IMR-90 (cell line): Measurements from ENCODE around the gene ACOX1. TPM values are rescaled to one million over a fixed set of nuclear protein-coding genes. Genes with fewer than 3 reads are reported as not detected.

Experiments
- ATAC-seq: fragments of 200-7000 bp; cut with Tn5 transposase; 2 replicates; pipeline ENCODE4 v1.9.1; 2020; ENCODE audit warnings: low read depth, mild to moderate bottlenecking, moderate library complexity
- BruUV-seq: library from RNA; stranded (reverse); fragments of 400-500 nt; replicated peaks from 2 replicates; lab custom pipeline; 2021; lab: Mats Ljungman, UMichigan
- CTCF ChIA-PET: fragments of 300-600 bp; formaldehyde crosslinking; extraction: SDS; loops from one replicate; lab custom pipeline; 2021; ENCODE audit warnings: antibody characterized with exemption; lab: Yijun Ruan, JAX
- POLR2A ChIA-PET: fragments of 300-600 bp; sonication (Branson Sonifier 250); formaldehyde crosslinking; loops from one replicate; lab custom pipeline; 2022; ENCODE audit warnings: antibody characterized with exemption; ENCODE audit not compliant: unreplicated experiment; lab: Charles Lee
- DNase-seq: peaks from one replicate; pipeline ENCODE4 v3.0.0; 2013
- H2AFZ ChIP-seq: replicated peaks from 2 replicates; pipeline ENCODE3; 2013; ENCODE audit warnings: low read length, mild to moderate bottlenecking; ENCODE audit not compliant: poor library complexity
- H2AK5ac ChIP-seq: 2 replicates; pipeline ENCODE4 v1.6.1; 2013; ENCODE audit warnings: low read depth, low read length, inconsistent platforms
- H2AK9ac ChIP-seq: replicated peaks from 2 replicates; pipeline ENCODE3; 2013; ENCODE audit warnings: mild to moderate bottlenecking, low read depth, low read length, moderate library complexity; ENCODE audit not compliant: poor library complexity
- H2BK120ac ChIP-seq: 2 replicates; pipeline ENCODE4 v1.6.1; 2013; ENCODE audit warnings: low read depth, low read length, inconsistent platforms
- H2BK15ac ChIP-seq: 3 replicates; pipeline ENCODE4 v1.6.1; 2013; ENCODE audit warnings: low read depth, low read length, inconsistent platforms
- H2BK20ac ChIP-seq: 2 replicates; pipeline ENCODE4 v1.6.1; 2013; ENCODE audit warnings: low read depth, mild to moderate bottlenecking, inconsistent platforms, low read length, moderate library complexity
- H2BK5ac ChIP-seq: 2 replicates; pipeline ENCODE4 v1.6.1; 2013; ENCODE audit warnings: mild to moderate bottlenecking, low read depth, low read length, inconsistent platforms; ENCODE audit not compliant: poor library complexity, severe bottlenecking
- H3K14ac ChIP-seq: replicated peaks from 2 replicates; pipeline ENCODE4 v1.6.1; 2013; ENCODE audit warnings: low read depth, low read length, inconsistent platforms
- H3K18ac ChIP-seq: 2 replicates; pipeline ENCODE4 v1.6.1; 2013; ENCODE audit warnings: low read depth, low read length, control low read depth
- H3K23ac ChIP-seq: 2 replicates; pipeline ENCODE4 v1.6.1; 2013; ENCODE audit warnings: low read depth, low read length, inconsistent platforms
- H3K27ac ChIP-seq: 2 replicates; pipeline ENCODE4 v1.5.1; 2013; ENCODE audit warnings: mild to moderate bottlenecking, control low read depth, low read length; ENCODE audit not compliant: insufficient read depth
- H3K27me3 ChIP-seq: 2 replicates; pipeline ENCODE4 v1.6.1; 2013; ENCODE audit warnings: low read length; ENCODE audit not compliant: control insufficient read depth, insufficient read depth
- H3K36me3 ChIP-seq: 2 replicates; pipeline ENCODE4 v1.6.1; 2013; ENCODE audit warnings: low read length, mixed read lengths; ENCODE audit not compliant: control insufficient read depth, insufficient read depth
- H3K4ac ChIP-seq: 2 replicates; pipeline ENCODE4 v1.6.1; 2013; ENCODE audit warnings: low read depth, low read length, inconsistent platforms
- H3K4me1 ChIP-seq: 2 replicates; pipeline ENCODE4 v1.6.1; 2013; ENCODE audit warnings: low read length, mixed read lengths; ENCODE audit not compliant: control insufficient read depth, insufficient read depth
- H3K4me2 ChIP-seq: 2 replicates; pipeline ENCODE4 v1.6.1; 2013; ENCODE audit warnings: low read depth, mild to moderate bottlenecking, control low read depth, low read length, moderate library complexity
- H3K4me3 ChIP-seq: 2 replicates; pipeline ENCODE4 v1.5.1; 2013; ENCODE audit warnings: low read depth, mild to moderate bottlenecking, control low read depth, low read length, moderate library complexity; ENCODE audit not compliant: insufficient read depth
- H3K56ac ChIP-seq: 2 replicates; pipeline ENCODE4 v1.6.1; 2013; ENCODE audit warnings: low read length, inconsistent platforms; ENCODE audit not compliant: insufficient read depth; ENCODE audit errors: extremely low read depth
- H3K79me1 ChIP-seq, 2 experiments: 2 replicates each; pipeline ENCODE4 v1.6.1; 2013; ENCODE audit warnings: low read length in 2 of 2, inconsistent platforms in 1 of 2, low read depth in 1 of 2
- H3K9ac ChIP-seq: 2 replicates; pipeline ENCODE4 v1.6.1; 2013; ENCODE audit warnings: low read depth, low read length, control low read depth
- H3K9me1 ChIP-seq: 2 replicates; pipeline ENCODE4 v1.6.1; 2013; ENCODE audit warnings: low read length, inconsistent platforms; ENCODE audit not compliant: insufficient read depth
- H3K9me3 ChIP-seq: 2 replicates; pipeline ENCODE4 v1.6.1; 2013; ENCODE audit warnings: low read length; ENCODE audit not compliant: control insufficient read depth, insufficient read depth
- H4K20me1 ChIP-seq: 2 replicates; pipeline ENCODE4 v1.6.1; 2013; ENCODE audit warnings: low read length, inconsistent platforms; ENCODE audit not compliant: insufficient read depth
- H4K5ac ChIP-seq: 2 replicates; pipeline ENCODE4 v1.6.1; 2013; ENCODE audit warnings: mild to moderate bottlenecking, low read depth, low read length, control low read depth
- H4K8ac ChIP-seq, 2 experiments: 2 replicates each; pipeline ENCODE4 v1.6.1; 2013; ENCODE audit warnings: low read depth in 2 of 2, low read length in 2 of 2, control low read depth in 1 of 2, inconsistent platforms in 1 of 2
- H4K91ac ChIP-seq: 2 replicates; pipeline ENCODE4 v1.6.1; 2013; ENCODE audit warnings: low read depth, low read length, inconsistent platforms; ENCODE audit not compliant: insufficient read depth
- BHLHE40 ChIP-seq: fragments of 150-350 bp; IDR thresholded peaks from 2 replicates; pipeline ENCODE4 v1.6.1; 2016; ENCODE audit warnings: mild to moderate bottlenecking, low read depth, low read length
- CEBPB ChIP-seq: IDR thresholded peaks from 2 replicates; pipeline ENCODE4 v1.6.1; 2012; ENCODE audit warnings: low read depth, low read length, improper control_type of control experiment
- FOS ChIP-seq: fragments of 150-350 bp; IDR thresholded peaks from 2 replicates; pipeline ENCODE4 v1.6.1; 2016; ENCODE audit warnings: low read depth, low read length
- MAZ ChIP-seq: IDR thresholded peaks from 2 replicates; pipeline ENCODE4 v1.6.1; 2012; ENCODE audit warnings: low read depth, mild to moderate bottlenecking, low read length, improper control_type of control experiment, moderate library complexity, borderline replicate concordance
- MXI1 ChIP-seq: IDR thresholded peaks from 2 replicates; pipeline ENCODE4 v1.6.1; 2012; ENCODE audit warnings: low read depth, mild to moderate bottlenecking, low read length, moderate library complexity, borderline replicate concordance
- POLR2A ChIP-seq: IDR thresholded peaks from 2 replicates; pipeline ENCODE4 v1.6.1; 2012; ENCODE audit warnings: mild to moderate bottlenecking, low read depth, low read length
- RAD21 ChIP-seq: IDR thresholded peaks from 2 replicates; pipeline ENCODE4 v1.6.1; 2012; ENCODE audit warnings: low read length, improper control_type of control experiment
- SMC3 ChIP-seq: fragments of 150-350 bp; IDR thresholded peaks from 2 replicates; pipeline ENCODE4 v1.6.1; 2016; ENCODE audit warnings: low read depth, mild to moderate bottlenecking, antibody characterized with exemption, low read length, moderate library complexity
- WGBS, 2 experiments: methylation state at CpG; one replicate each; pipeline versions ENCODE4 v1.1.5 to v1.1.7; 2013; ENCODE audit warnings: missing lambda C conversion rate in 2 of 2; ENCODE audit not compliant: insufficient read length in 1 of 2; ENCODE audit errors: extremely low coverage in 2 of 2; 5-methylcytosine and 5-hydroxymethylcytosine counted together
- dilution Hi-C: fragments of 300-500 bp; cut with HindIII; formaldehyde crosslinking; loops from one replicate; pipeline ENCODE4 v1.14.3; 2018; ENCODE audit warnings: low sequenced_read_pairs; ENCODE audit not compliant: unreplicated experiment
- in situ Hi-C: fragments of 300-500 bp; cut with MboI; formaldehyde crosslinking; loops from 3 replicates; pipeline ENCODE4 v1.14.3; 2019; ENCODE audit warnings: low sequenced_read_pairs, inconsistent platforms, mixed read lengths
- intact Hi-C: fragments of 100-400 bp; cut with micrococcal nuclease; formaldehyde crosslinking; loops from 2 replicates; pipeline ENCODE4 v1.10.0; 2022
- polyA plus RNA-seq, 3 experiments: library from polyadenylated mRNA; depleted of rRNA; stranded (reverse); fragments of >200 nt; gene quantifications; 2 replicates each; pipeline ENCODE4 v1.2.3, GENCODE V29; 2012; ENCODE audit warnings: low replicate concordance in 1 of 3
- total RNA-seq: library from RNA; depleted of rRNA; stranded (reverse); fragments of >200 nt; gene quantifications from 2 replicates; pipeline ENCODE4 v1.2.3, GENCODE V29; 2012
- TF ChIP-seq, protein P1 (sequence below): fragments of 150-350 bp; IDR thresholded peaks from 2 replicates; pipeline ENCODE4 v1.6.1; 2017; ENCODE audit warnings: mild to moderate bottlenecking, antibody characterized with exemption, low read length, low read depth

The ACOX1 gene
- total and polyA plus RNA-seq, 2 of the 4 experiments (the other 2 are of a cell fraction), result 16.1 to 94.8 TPM

DNA sequence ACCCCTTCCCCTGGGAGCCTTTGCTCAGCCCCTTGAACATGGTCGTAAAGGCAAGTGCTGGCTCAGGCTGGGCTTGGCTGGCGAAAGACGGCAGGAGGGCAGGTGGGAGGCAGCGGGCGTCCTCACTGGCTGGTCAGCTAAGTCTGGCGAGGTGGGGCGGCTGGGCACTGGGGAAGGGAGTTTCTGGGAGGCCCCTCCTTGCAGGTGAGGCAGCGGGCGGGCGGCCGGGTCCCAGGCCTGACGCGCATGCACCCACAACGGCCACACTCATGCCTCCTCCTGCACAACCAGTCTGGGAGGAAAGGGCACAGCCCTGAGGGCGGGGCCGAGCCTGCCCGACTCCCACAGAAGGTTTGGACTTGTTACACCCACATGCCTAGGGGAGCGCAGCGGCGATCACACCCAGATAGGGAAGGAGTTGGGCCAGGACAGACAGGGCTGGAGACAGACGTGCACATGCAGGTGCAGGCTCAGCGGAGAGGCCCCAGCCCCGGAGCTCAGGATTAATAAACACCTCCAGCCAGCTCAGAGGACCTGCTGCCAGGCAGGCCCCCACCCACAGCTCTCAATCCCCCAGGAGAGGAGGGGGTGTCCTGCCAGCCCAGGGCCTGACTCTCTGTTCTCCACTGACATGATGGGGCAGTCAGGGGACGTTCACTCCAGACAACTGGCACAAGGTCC is 48.3 kb upstream of the ACOX1 start, which contains the start of gene EVPL:
EVPL (minus strand) TSS at position 148 of the 681 bp plus-strand sequence; CDS start at position 40, 108 bp downstream.
- H4K91ac ChIP-seq, result no peak within 1 kb of the TSS
- TF ChIP-seq RAD21 (no peak), BHLHE40 (no peak), CEBPB (no peak), MAZ (no peak), FOS (no peak), MXI1 (no peak), POLR2A (no peak), SMC3 (no peak)
- TF ChIP-seq, protein P1, sequence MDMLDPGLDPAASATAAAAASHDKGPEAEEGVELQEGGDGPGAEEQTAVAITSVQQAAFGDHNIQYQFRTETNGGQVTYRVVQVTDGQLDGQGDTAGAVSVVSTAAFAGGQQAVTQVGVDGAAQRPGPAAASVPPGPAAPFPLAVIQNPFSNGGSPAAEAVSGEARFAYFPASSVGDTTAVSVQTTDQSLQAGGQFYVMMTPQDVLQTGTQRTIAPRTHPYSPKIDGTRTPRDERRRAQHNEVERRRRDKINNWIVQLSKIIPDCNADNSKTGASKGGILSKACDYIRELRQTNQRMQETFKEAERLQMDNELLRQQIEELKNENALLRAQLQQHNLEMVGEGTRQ, result no peak
- POLR2A ChIA-PET, result no interaction called here
- no peak within 1 kb of the TSS for H2BK5ac ChIP-seq
- H3K79me1 ChIP-seq, result no peaks in the 10 kb centered on the region
- no peak within 1 kb of the TSS for H2BK20ac ChIP-seq
- no peak within 1 kb of the TSS for H3K56ac ChIP-seq
- H3K9me1 ChIP-seq, result no peaks in the 10 kb centered on the region; the same call in 1 of the 2 replicates
- H2BK120ac ChIP-seq, result no peak within 1 kb of the TSS
- H4K5ac ChIP-seq, result no peak within 1 kb of the TSS
- H2AK9ac ChIP-seq, result no peak within 1 kb of the TSS
- peaks cover 2% of the 10 kb centered on the region; the same call in 1 of the 2 replicates for H3K4me1 ChIP-seq
- peaks cover 6% of the 10 kb centered on the region; the same call in 1 of the 2 replicates for H3K27me3 ChIP-seq
- no peaks in the 10 kb centered on the region for H3K36me3 ChIP-seq
- dilution Hi-C loops, result no loop called here
- H2AFZ ChIP-seq, result no peak within 1 kb of the TSS
- intact Hi-C loops, result no loop called here
- no peaks in the 10 kb centered on the region for H3K9me3 ChIP-seq
- no peak within 1 kb of the TSS for H3K4me3 ChIP-seq
- H3K18ac ChIP-seq, result no peak within 1 kb of the TSS
- in situ Hi-C loops, result no loop called here
- no peak within 1 kb of the TSS for H3K4ac ChIP-seq
- H3K14ac ChIP-seq, result no peak within 1 kb of the TSS
- no peak within 1 kb of the TSS for H3K23ac ChIP-seq
- no peak within 1 kb of the TSS for H3K27ac ChIP-seq
- H2BK15ac ChIP-seq, result no peak within 1 kb of the TSS
- ATAC-seq (no peak), DNase-seq (no peak)
- no peak within 1 kb of the TSS for H4K8ac ChIP-seq
- 67% methylated on average over 5 of the region's 24 CpGs; no CpG with 5 or more reads in 1 of the 2 experiments for WGBS, 2 experiments
- CTCF ChIA-PET, result no interaction called here
- no peak within 1 kb of the TSS for H3K4me2 ChIP-seq
- no peaks in the 10 kb centered on the region for H4K20me1 ChIP-seq
- no peak within 1 kb of the TSS for H2AK5ac ChIP-seq
- BruUV-seq, result no TSS peak
- H3K9ac ChIP-seq, result no peak within 1 kb of the TSS
